Measurements from ENCODE around the gene CHURC1. TPM values are rescaled to one million over a fixed set of nuclear protein-coding genes. Genes with fewer than 3 reads are reported as not detected.
"Not testable (repeated sequence)": the region's sequence is repeated elsewhere in the genome, so short reads cannot be mapped to it uniquely, and the experiment has no call there.

Gene CHURC1
- total RNA-seq, 4 donors from 2014 or later, result 88.0 to 183 (median 114) TPM

DNA sequence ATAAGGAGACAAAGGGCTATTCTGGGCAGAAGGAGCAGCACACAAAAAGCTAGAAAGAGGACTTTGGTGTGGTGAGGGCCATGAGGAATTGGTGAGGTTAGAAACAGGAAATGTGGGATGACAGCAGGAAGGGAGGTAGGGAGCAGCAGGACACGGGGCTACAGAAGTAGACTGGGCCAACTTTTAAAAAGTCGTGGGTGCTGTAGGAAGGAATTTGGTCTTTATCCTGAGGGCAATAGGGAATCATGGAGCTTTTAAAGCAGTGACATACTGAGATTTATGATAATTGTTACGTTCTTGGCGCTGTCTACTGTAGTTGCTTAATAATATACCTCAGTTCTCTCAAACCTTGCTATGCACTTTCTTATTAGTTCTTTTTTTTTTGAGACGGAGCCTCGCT lies 8.2 kb upstream of the CHURC1 start:
- Histone ChIP-seq H3K9me3 (no peaks in the 10 kb centered on the region), H3K27ac (no peak overlapping the region), H3K36me3 (no peaks in the 10 kb centered on the region), H3K27me3 (peaks cover 29% of the 10 kb centered on the region), H3K4me3 (no peak overlapping the region), H3K4me1 (no peaks in the 10 kb centered on the region)
- no peak for ATAC-seq
- no peak for TF ChIP-seq POLR2A (IDR thresholded peaks at IDR 0.05)
- WGBS, 2 donors (ENCODE audit: low coverage in 1 of 2), result 65 to 76% methylated on average over 6 of the region's 6 CpGs

DNA sequence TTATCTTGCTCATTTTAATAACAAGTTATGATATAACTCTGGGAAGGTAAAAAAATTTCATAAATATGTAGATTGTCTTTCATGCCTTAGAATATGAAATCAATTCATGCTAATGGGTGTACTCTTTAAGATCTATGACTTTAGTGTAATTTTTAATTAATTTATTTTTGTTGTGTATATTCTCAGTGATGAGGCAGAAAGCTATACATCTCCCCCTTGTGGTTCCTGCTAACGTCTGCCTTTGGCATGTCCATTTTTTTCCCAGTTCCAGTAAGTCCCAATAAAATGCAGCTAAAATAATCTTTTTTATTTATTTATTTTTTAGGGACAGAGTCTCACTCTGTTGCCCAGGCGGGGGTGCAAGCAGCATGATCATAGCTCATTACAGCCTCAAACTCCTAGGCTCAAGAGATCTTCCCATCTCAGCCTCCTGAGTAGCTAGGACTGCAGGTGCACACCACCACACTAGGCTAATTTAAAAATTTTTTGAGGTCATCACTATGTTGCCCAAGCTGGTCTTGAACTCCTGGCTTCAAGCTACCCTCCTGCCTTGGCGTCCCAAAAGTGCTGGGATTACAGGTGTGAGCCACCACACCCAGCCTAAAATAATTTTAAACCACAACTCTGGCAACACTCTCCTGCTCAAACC lies 3.3 kb upstream of the CHURC1 start:
- no peak for ATAC-seq
- WGBS, 2 donors (ENCODE audit: low coverage in 1 of 2), result 15 to 17% methylated on average over 2 of the region's 3 CpGs
- H3K4me1 ChIP-seq, result peaks cover 6 to 16% (median 9%) of the 10 kb centered on the region in 3 donors
- H3K27ac ChIP-seq, result no peak overlapping the region
- no peaks in the 10 kb centered on the region for H3K36me3 ChIP-seq
- TF ChIP-seq POLR2A (IDR thresholded peaks at IDR 0.05), result no peak
- TF ChIP-seq, protein P1, sequence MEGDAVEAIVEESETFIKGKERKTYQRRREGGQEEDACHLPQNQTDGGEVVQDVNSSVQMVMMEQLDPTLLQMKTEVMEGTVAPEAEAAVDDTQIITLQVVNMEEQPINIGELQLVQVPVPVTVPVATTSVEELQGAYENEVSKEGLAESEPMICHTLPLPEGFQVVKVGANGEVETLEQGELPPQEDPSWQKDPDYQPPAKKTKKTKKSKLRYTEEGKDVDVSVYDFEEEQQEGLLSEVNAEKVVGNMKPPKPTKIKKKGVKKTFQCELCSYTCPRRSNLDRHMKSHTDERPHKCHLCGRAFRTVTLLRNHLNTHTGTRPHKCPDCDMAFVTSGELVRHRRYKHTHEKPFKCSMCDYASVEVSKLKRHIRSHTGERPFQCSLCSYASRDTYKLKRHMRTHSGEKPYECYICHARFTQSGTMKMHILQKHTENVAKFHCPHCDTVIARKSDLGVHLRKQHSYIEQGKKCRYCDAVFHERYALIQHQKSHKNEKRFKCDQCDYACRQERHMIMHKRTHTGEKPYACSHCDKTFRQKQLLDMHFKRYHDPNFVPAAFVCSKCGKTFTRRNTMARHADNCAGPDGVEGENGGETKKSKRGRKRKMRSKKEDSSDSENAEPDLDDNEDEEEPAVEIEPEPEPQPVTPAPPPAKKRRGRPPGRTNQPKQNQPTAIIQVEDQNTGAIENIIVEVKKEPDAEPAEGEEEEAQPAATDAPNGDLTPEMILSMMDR (IDR thresholded peaks at IDR 0.05), result peak; percentile 11 to 51 (median 32)
- no peak overlapping the region for H3K4me3 ChIP-seq
- no peaks in the 10 kb centered on the region for H3K9me3 ChIP-seq
- peaks cover 29% of the 10 kb centered on the region for H3K27me3 ChIP-seq

GRCh38 chr14:64912261-64912660 lies 2.0 kb upstream of the CHURC1 start:
- TF ChIP-seq, protein P1 (IDR thresholded peaks at IDR 0.05), result no peak
- no peak for TF ChIP-seq EP300 (IDR thresholded peaks at IDR 0.05)
- TF ChIP-seq POLR2AphosphoS5 (IDR thresholded peaks at IDR 0.05), result no peak
- no peak for TF ChIP-seq POLR2A (IDR thresholded peaks at IDR 0.05)
- H3K36me3 ChIP-seq, result no peaks in the 10 kb centered on the region
- no peak for ATAC-seq

DNA sequence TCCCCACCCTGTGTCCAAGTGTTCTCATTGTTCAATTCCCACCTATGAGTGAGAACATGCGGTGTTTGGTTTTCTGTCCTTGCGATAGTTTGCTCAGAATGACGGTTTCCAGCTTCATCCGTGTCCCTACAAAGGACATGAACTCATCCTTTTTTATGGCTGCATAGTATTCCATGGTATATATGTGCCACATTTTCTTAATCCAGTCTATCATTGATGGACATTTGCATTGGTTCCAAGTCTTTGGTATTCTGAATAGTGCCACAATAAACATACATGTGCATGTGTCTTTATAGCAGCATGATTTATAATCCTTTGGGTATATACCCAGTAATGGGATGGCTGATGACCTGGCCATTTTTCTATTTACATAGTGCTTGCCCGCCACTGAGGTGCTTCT lies 778 bp upstream of the CHURC1 start:
- H3K36me3 ChIP-seq, H3K9me3 ChIP-seq, ATAC-seq: not testable (repeated sequence)
- WGBS, 2 donors (ENCODE audit: low coverage in 1 of 2), result 49 to 75% methylated on average over 2 to 3 of the region's 5 CpGs
- peak overlapping the region; percentile 76 to 78 for H3K4me3 ChIP-seq
- peak overlapping the region; percentile 79 to 98 (median 93) for H3K27ac ChIP-seq
- peaks cover 16% of the 10 kb centered on the region for H3K27me3 ChIP-seq
- peaks cover 6 to 41% (median 13%) of the 10 kb centered on the region in 3 donors for H3K4me1 ChIP-seq

More at GRCh38 chr14:64912261-64912660, 2.0 kb upstream of the CHURC1 start:
- peaks cover 6 to 29% (median 13%) of the 10 kb centered on the region in 3 donors for H3K4me1 ChIP-seq
- H3K27me3 ChIP-seq, result peaks cover 24% of the 10 kb centered on the region
- H3K9me3 ChIP-seq, result no peaks in the 10 kb centered on the region
- no peak overlapping the region for H3K27ac ChIP-seq
- no peak overlapping the region for H3K4me3 ChIP-seq
- 8 to 41% methylated on average over 1 of the region's 1 CpG for WGBS, 2 donors (ENCODE audit: low coverage in 1 of 2)

DNA sequence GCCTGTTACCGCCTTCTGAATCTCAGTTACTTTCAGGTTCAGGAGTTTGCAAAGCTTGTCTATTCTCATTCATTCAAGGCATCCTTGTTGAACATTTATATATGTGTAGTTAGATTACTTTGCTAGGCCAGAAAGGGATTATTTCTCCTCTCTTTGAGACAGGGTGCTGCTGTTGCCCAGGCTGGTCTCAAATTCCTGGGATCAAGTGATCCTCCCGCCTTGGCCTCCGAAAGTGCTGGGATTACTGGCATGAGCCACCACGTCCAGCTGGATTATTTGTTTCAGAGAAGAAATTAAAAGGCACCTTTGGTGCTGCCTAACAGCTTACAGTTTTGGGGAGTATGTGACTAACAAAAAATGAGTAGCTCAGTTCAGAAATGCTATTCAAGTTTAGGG lies 772 bp downstream of the CHURC1 start:
- WGBS, 2 donors (ENCODE audit: low coverage in 1 of 2), result 0% methylated on average over 1 to 2 of the region's 4 CpGs
- no peaks in the 10 kb centered on the region for H3K36me3 ChIP-seq
- H3K4me1 ChIP-seq, result peaks cover 6 to 54% (median 13%) of the 10 kb centered on the region in 3 donors
- H3K9me3 ChIP-seq, result no peaks in the 10 kb centered on the region
- no peak for ATAC-seq
- peak overlapping the region in 3 of 4 donors; percentile 90 to 98 (median 96) for H3K27ac ChIP-seq
- H3K4me3 ChIP-seq, result peak overlapping the region; percentile 76 to 78
- H3K27me3 ChIP-seq, result peaks cover 6% of the 10 kb centered on the region
- TF ChIP-seq EP300 (IDR thresholded peaks at IDR 0.05), result no peak
- TF ChIP-seq POLR2A (IDR thresholded peaks at IDR 0.05), result no peak
- TF ChIP-seq, protein P1 (IDR thresholded peaks at IDR 0.05), result no peak
- TF ChIP-seq POLR2AphosphoS5 (IDR thresholded peaks at IDR 0.05), result no peak

- H3K4me3 ChIP-seq, result no peak overlapping the region
- 91 to 100% methylated on average over 2 of the region's 2 CpGs for WGBS, 2 donors (ENCODE audit: low coverage in 1 of 2)
- no peak for TF ChIP-seq POLR2A (IDR thresholded peaks at IDR 0.05)
- TF ChIP-seq POLR2AphosphoS5 (IDR thresholded peaks at IDR 0.05), result no peak
- no peak for TF ChIP-seq EP300 (IDR thresholded peaks at IDR 0.05)
- H3K27me3 ChIP-seq, result no peaks in the 10 kb centered on the region
- H3K27ac ChIP-seq, result no peak overlapping the region
- peaks cover 6 to 55% (median 13%) of the 10 kb centered on the region in 3 donors for H3K4me1 ChIP-seq
- no peak for ATAC-seq
- no peaks in the 10 kb centered on the region for H3K36me3 ChIP-seq
- no peaks in the 10 kb centered on the region for H3K9me3 ChIP-seq
Observed at GRCh38 chr14:64915797-64916196, 1.5 kb downstream of the CHURC1 start.

All from gastroesophageal sphincter (tissue), 4 donors.